HG02970 (cell line): Measurements from ENCODE around the gene NDUFA11.

Experiments used
- ATAC-seq: cut with Tn5 transposase; IDR thresholded peaks from one replicate; pipeline ENCODE4 v1.9.1; 2021; ENCODE audit warnings: mild to moderate bottlenecking, moderate library complexity, moderate number of reproducible peaks; ENCODE audit not compliant: unreplicated experiment, low FRiP score

The NDUFA11 gene

GRCh38 chr19:5903624-5904351 lies at the start of gene NDUFA11:
Gene NDUFA11 (minus strand): TSS chr19:5903790. CDS start chr19:5903708, 82 bp downstream.
- peak; percentile 39 for ATAC-seq

- no peak for ATAC-seq
Observed at GRCh38 chr19:5953030-5953589, 49.5 kb upstream of the NDUFA11 start.

- ATAC-seq, result no peak
Observed at GRCh38 chr19:5952193-5953029, 48.8 kb upstream of the NDUFA11 start.

GRCh38 chr19:5951338-5951861 lies 47.8 kb upstream of the NDUFA11 start:
- ATAC-seq, result no peak

GRCh38 chr19:5950741-5951140 lies 47.2 kb upstream of the NDUFA11 start:
- ATAC-seq, result no peak

- ATAC-seq, result no peak
Observed at GRCh38 chr19:5949792-5950305, 46.3 kb upstream of the NDUFA11 start.

GRCh38 chr19:5948752-5949564 lies 45.4 kb upstream of the NDUFA11 start:
- no peak for ATAC-seq

GRCh38 chr19:5947435-5947834 lies 43.8 kb upstream of the NDUFA11 start:
- ATAC-seq, result no peak

- ATAC-seq, result no peak
Observed at GRCh38 chr19:5943623-5944022, 40.0 kb upstream of the NDUFA11 start.

- ATAC-seq, result no peak
Observed at GRCh38 chr19:5943045-5943444, 39.5 kb upstream of the NDUFA11 start.

- ATAC-seq, result no peak
Observed at GRCh38 chr19:5941673-5942072, 38.1 kb upstream of the NDUFA11 start.

- ATAC-seq, result no peak
Observed at GRCh38 chr19:5940260-5941208, 36.9 kb upstream of the NDUFA11 start.

GRCh38 chr19:5937550-5937949 lies 34.0 kb upstream of the NDUFA11 start:
- no peak for ATAC-seq

GRCh38 chr19:5936292-5936592 lies 32.7 kb upstream of the NDUFA11 start:
- ATAC-seq, result no peak

- ATAC-seq, result no peak
Observed at GRCh38 chr19:5935473-5936291, 32.1 kb upstream of the NDUFA11 start.

GRCh38 chr19:5934774-5935472 lies 31.3 kb upstream of the NDUFA11 start:
- ATAC-seq, result no peak

- no peak for ATAC-seq
Observed at GRCh38 chr19:5934069-5934401, 30.4 kb upstream of the NDUFA11 start.
